ENCODE measurements around the gene AIG1.

GRCh38 chr6:143299253-143300166, 238.8 kb downstream of the AIG1 start:
- TF ChIP-seq POLR2A (IDR thresholded peaks at IDR 0.05) = no peak
- TF ChIP-seq, protein P1, sequence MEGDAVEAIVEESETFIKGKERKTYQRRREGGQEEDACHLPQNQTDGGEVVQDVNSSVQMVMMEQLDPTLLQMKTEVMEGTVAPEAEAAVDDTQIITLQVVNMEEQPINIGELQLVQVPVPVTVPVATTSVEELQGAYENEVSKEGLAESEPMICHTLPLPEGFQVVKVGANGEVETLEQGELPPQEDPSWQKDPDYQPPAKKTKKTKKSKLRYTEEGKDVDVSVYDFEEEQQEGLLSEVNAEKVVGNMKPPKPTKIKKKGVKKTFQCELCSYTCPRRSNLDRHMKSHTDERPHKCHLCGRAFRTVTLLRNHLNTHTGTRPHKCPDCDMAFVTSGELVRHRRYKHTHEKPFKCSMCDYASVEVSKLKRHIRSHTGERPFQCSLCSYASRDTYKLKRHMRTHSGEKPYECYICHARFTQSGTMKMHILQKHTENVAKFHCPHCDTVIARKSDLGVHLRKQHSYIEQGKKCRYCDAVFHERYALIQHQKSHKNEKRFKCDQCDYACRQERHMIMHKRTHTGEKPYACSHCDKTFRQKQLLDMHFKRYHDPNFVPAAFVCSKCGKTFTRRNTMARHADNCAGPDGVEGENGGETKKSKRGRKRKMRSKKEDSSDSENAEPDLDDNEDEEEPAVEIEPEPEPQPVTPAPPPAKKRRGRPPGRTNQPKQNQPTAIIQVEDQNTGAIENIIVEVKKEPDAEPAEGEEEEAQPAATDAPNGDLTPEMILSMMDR (IDR thresholded peaks at IDR 0.05) = no peak
- no peak for TF ChIP-seq POLR2AphosphoS5 (IDR thresholded peaks at IDR 0.05)
